ENCODE data around the gene CHP1.
"Not testable (repeated sequence)": the region's sequence is repeated elsewhere in the genome, so short reads cannot be mapped to it uniquely, and the experiment has no call there.

CHP1 gene

DNA sequence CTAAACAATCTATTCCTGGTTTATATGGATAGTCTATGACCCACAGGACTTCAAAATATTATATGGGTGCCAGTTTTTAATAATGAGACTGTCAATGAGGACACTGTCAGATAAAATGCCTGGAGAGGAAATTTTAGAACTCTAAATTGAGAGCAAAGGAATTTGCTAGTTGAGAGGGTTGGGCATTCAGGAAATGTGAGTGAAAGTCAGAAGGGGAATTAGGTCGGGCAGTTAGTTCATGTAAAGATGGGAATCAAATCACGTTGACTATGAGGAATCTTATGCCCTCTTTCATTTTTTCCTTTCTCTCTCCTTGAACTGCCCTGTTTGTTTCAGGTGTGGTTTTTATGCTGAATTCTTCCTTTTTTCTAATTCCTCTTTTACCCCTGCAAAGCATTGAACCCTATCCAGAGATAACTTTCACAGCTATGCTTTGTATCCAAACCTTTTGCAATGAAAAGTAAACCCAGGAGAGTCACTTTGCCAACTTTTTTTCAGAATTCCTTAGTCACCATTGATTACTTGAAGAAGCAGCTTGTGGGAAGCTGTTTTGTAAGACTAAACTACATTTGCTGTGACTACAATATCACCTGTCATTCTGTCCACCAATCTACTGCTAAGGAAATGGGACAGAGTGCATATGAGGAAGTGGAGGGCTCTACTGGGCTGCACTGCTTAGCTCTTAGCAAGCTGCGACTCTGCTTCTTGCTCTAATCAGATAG is 27.8 kb downstream of the CHP1 start:
- DNase-seq: peak; percentile 15

DNA sequence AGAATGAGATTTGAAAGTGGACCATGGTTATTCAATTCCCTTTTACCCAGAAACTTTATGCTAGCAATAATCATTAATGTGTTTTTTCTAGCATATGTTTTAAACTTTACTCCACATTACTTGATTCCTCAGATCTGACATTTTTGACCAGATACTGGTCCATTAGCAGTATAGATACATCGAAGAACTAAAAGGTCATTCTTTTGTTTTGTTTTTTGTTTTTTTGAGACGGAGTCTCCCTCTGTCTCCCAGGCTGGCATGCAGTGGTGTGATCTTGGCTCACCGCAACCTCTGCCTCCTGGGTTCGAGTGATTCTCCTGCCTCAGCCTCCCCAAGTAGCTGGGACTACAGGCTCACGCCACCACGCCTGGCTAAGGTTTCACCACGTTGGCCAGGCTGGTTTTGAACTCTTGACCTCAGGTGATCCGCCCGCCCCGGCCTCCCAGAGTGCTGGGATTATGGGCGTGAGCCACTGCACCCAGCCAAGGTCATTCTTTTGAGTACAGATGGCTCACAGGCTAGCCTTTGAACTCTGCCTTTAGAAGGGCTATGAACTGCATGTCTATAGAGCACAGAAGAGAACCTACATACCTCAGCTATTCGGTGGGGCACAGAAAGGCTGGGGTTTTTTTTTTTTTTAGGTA is 28.6 kb downstream of the CHP1 start:
- no peak for DNase-seq

- DNase-seq: not testable (repeated sequence)
Observed at GRCh38 chr15:41260924-41261323, 29.9 kb downstream of the CHP1 start.

DNA sequence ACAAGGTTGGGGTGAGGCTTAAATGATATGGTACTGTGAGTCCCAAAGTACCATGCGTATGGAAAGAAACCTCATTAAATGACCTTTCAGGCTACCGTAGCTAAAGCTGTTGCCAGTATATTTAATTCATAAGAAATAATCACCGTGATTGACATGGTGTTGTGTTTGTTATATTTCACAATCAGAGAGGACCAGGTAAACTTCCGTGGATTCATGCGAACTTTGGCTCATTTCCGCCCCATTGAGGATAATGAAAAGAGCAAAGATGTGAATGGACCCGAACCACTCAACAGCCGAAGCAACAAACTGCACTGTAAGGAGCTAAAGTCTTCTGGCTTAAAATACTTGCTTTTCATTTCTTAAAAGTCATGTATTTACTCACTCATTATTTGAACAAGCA is 31.5 kb downstream of the CHP1 start:
- DNase-seq: no peak

GRCh38 chr15:41263891-41264351 is 32.9 kb downstream of the CHP1 start:
- DNase-seq: no peak

DNA sequence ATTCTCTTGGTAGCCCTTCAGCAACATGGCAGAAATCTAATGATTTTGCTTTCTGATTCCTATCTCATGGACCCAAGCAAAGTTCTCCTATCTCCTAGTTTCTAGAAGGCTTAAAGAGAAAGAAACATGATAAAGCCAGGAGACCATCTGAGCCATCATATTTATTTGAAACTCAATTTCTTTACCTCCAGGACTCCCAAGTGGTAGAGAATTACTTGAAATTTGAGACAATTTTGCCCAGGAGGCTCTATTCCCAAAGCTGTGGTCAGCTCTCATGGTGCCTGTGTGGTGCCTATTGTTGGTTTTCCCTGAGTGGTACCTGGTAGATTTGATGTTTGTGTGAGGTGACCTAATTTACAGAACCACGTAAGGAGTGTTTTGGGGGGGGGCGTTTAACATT is 38.8 kb downstream of the CHP1 start:
- no peak for DNase-seq

- DNase-seq: peak; percentile 38
Observed at GRCh38 chr15:41276831-41277230, 45.8 kb downstream of the CHP1 start.

- no peak for DNase-seq
Observed at GRCh38 chr15:41278319-41278718, 47.3 kb downstream of the CHP1 start.

- DNase-seq: no peak
Observed at GRCh38 chr15:41279535-41280283, 48.6 kb downstream of the CHP1 start.

DNA sequence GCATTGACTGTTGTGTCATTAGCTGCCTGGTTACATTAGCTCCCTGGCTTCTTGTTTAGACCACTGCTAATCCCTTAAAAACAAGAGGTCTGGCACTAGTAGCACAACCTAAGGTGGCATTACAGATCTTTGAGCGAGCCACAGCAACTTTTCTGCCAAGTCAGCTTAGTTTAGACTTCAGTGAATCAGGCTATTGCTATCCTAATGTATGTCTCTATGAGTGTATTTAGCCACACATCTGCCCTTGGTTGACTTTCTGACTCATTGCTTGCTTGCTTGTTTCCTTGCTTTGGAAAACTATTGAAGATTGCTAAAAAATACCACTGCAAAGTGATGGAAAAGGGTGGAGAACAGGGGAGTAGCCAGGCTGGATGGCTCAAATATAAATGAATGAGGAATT is 50.2 kb downstream of the CHP1 start:
- no peak for DNase-seq

DNA sequence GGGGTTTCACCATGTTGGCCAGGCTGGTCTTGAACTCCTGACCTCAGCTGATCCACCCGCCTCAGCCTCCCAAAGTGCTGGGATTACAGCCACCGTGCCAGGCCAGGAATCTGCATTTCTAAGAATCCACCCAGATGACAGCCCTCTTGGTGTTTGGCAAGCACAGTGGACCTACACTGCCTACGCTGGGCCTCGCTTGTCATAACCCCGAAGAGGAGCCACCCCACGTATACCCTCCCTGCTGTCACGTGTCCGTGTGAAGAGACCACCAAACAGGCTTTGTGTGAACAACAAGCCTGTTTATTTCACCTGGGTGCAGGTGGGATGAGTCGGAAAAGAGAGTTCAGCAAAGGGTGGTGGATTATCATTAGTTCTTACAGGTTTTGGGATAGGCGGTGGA is 51.4 kb downstream of the CHP1 start:
- not testable (repeated sequence) for DNase-seq

- DNase-seq: not testable (repeated sequence)
Observed at GRCh38 chr15:41282980-41283652, 52.0 kb downstream of the CHP1 start.

- peak; percentile 100 for DNase-seq
Observed at GRCh38 chr15:41283653-41284426, 52.8 kb downstream of the CHP1 start.

- DNase-seq: peak; percentile 54
Observed at GRCh38 chr15:41284427-41285177, 53.5 kb downstream of the CHP1 start.

GRCh38 chr15:41285285-41285684 is 54.2 kb downstream of the CHP1 start:
- no peak for DNase-seq

DNA sequence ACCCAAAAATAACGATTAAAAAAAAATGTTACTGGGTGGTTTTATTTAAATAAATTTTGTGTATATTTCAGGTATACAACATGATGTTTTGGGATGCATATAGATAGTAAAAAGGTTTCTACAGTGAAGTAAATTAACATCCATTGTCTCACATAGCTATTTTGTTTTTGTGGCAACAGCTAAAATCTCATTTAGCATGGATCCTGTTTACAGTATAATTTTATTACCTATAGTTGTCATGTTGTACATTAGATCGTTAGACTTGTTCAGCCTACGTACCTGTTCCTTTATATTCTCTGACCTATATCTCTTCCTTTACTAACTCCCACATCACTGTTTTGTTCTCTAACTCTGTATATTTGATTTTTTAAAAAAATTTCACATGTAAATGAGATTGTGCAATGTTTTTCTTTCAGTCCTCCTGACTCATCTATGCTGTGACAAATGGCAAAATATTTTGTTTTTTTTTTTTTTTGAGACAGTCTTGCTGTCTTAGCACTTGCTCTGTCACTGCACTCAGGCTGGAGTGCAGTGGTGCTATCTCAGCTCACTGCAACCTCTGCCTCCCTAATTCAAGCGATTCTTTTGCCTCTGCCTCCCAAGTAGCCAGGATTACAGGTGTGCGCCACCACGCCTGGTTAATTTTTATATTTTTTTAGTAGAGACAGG is 55.7 kb downstream of the CHP1 start:
- DNase-seq: no peak

DNA sequence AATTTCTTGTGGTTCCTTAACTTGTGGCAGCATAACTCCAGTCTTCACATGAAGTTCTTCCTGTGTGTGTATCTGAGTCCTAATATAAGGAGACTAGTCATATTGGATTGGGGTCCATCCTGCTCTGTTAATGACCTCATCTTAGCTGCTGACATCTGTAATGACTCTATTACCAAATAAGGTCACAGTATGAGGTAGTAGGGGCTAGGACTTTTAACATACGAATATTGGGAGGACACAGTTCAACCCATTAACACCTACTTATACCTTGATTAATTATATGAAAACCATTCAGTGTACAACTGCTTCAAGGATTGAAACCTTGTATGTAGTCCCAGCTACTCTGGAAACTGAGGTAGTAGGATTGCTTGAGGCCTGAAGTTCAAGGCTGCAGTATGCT is 57.4 kb downstream of the CHP1 start:
- no peak for DNase-seq

- no peak for DNase-seq
Observed at GRCh38 chr15:41289953-41290352, 58.9 kb downstream of the CHP1 start.

DNA sequence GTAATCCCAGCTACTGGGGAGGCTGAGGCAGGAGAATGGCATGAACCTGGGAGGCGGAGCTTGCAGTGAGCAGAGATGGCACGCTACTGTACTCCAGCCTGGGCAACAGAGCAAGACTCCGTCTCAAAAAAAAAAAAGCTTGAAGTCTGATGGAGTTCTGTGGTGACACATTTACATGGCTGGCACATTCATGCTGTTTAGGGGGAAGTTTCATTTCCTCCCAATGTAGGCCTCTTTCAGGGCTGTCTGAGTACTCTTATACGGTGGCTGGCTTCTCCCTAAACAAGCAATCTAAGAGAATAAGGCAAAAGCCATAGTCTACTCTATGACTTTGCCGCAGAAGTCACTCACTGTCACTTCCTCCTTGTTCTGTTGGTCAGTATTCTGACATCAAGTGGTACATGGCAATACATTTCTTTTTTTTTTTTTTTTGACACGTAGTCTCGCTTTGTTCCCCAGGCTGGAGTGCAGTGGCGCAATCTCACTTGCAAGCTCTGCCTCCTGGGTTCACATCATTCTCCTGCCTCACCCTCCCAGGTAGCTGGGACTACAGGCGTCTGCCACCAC is 60.1 kb downstream of the CHP1 start:
- DNase-seq: no peak

GRCh38 chr15:41292521-41292920 is 61.5 kb downstream of the CHP1 start:
- no peak for DNase-seq

DNA sequence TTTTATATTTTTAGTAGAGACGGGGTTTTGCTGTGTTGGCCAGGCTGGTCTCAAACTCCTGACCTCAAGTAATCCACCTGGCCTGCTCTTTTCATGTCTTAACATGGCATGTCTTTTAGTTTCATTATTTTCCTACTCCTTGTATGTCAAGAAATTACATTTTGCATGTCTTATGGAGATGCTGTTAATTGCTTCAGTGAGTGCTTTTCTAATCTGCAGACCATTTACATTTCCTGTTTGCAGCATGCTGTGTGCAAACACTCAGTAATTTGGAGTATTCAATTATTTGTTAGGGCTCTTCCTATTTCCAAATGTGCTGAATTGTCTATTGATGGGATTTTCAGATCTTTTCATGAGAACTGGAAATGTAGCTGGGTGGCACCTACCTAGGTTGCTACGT is 70.1 kb downstream of the CHP1 start:
- not testable (repeated sequence) for DNase-seq

All from hematopoietic multipotent progenitor cell treated with erythropoietin and hydrocortisone succinate and interleukin-3 and kit ligand, for 8 days (in vitro differentiated cells).